Heart left ventricle (tissue), 13 donors: ENCODE data around the gene ZNF701.

Experiments used
- POLR2A ChIP-seq, 2 donors: fragments of 450-650 bp; IDR thresholded peaks; one replicate each; pipeline ENCODE4 v1.6.1; 2017; ENCODE audit warnings: antibody characterized with exemption in 2 of 2, mild to moderate bottlenecking in 2 of 2, moderate library complexity in 2 of 2
- TF ChIP-seq, protein P1 (sequence below), 12 donors: fragments of 200-600 bp; sonication (generic) in 4 of 12; IDR thresholded peaks; one replicate each; pipeline versions ENCODE4 v1.5.0 to v1.8.0; 2018 to 2022; ENCODE audit warnings: antibody characterized with exemption in 12 of 12, mild to moderate bottlenecking in 5 of 12
- donor health status: ischemic (EF 13 %, LVEDD 7.1; RV severe dilation, severe dysfunction).
- donor health status: DM: no; HTN: yes; CAD: no.
- donor health status: DM: no; HTN: no; CAD: no.
- donor health status: ischemic (EF 25% LVEDD 6.9; RV normal size, moderate dysfunction).
- donor health status: ischemic (EF 25% LVEDD 5.7; RV mildly dilated, moderate dysfunction).
- donor health status: ischemic (EF 35%, LVEDD 5.7; RV mildly dilated, moderate dysfunction).
- donor health status: nonischemic (EF 11% LVEDD 7.7; RV severe dilation, severe dysfunction).
- donor health status: DM: yes; HTN: yes; CAD: no.
- donor health status: PGD.
- donor health status: ischemic (EF 29% LVEDD 5.4; RV normal size, mild dysfunction).
- donor health status: nonischemic (EF 23%, LVEDD 6.1; RV moderate dilation, normal function).

DNA sequence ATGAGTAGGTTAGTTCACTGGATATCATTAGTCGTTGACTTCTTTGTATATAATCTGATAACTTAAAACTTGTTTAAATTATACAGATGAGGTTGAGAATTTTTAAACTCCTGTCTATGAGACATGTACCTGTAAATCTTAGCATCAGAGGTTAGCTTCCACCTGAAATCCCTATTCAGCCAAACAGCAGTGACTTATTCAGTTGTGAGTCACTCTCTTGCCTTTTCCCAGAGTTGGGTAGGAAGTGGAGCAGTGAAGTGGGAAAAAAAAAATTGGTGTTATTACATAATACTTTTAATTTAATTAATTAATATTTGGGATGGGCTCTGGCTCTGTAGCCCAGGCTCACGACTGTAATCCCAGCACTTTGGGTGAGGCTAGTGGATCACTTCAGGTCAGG is 32.9 kb downstream of the ZNF701 start:
- TF ChIP-seq, protein P1, sequence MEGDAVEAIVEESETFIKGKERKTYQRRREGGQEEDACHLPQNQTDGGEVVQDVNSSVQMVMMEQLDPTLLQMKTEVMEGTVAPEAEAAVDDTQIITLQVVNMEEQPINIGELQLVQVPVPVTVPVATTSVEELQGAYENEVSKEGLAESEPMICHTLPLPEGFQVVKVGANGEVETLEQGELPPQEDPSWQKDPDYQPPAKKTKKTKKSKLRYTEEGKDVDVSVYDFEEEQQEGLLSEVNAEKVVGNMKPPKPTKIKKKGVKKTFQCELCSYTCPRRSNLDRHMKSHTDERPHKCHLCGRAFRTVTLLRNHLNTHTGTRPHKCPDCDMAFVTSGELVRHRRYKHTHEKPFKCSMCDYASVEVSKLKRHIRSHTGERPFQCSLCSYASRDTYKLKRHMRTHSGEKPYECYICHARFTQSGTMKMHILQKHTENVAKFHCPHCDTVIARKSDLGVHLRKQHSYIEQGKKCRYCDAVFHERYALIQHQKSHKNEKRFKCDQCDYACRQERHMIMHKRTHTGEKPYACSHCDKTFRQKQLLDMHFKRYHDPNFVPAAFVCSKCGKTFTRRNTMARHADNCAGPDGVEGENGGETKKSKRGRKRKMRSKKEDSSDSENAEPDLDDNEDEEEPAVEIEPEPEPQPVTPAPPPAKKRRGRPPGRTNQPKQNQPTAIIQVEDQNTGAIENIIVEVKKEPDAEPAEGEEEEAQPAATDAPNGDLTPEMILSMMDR (IDR thresholded peaks at IDR 0.05) = no peak
- no peak for TF ChIP-seq POLR2A (IDR thresholded peaks at IDR 0.05)
